HG03575 (cell line): ENCODE measurements around the gene ZNF646.

Experiments used
- ATAC-seq: cut with Tn5 transposase; IDR thresholded peaks from one replicate; pipeline ENCODE4 v1.9.1; 2021; ENCODE audit not compliant: unreplicated experiment, insufficient number of reproducible peaks, low FRiP score; ENCODE audit errors: extremely low read depth

ZNF646 gene

GRCh38 chr16:31105677-31106213 is 31.5 kb downstream of the ZNF646 start:
- ATAC-seq: no peak

GRCh38 chr16:31106509-31107464 is 32.6 kb downstream of the ZNF646 start:
- no peak for ATAC-seq

GRCh38 chr16:31107465-31107867 is 33.2 kb downstream of the ZNF646 start:
- ATAC-seq: no peak

- ATAC-seq: no peak
Observed at GRCh38 chr16:31108035-31108793, 34.0 kb downstream of the ZNF646 start, which contains the start of gene BCKDK. Gene BCKDK (plus strand): TSS chr16:31108386. CDS start chr16:31109224, 838 bp downstream.

- no peak for ATAC-seq
Observed at GRCh38 chr16:31108794-31109558, 34.8 kb downstream of the ZNF646 start.

- ATAC-seq: no peak
Observed at GRCh38 chr16:31109622-31110021, 35.4 kb downstream of the ZNF646 start.

GRCh38 chr16:31110106-31111034 is 36.1 kb downstream of the ZNF646 start:
- no peak for ATAC-seq

GRCh38 chr16:31111881-31112466 is 37.8 kb downstream of the ZNF646 start:
- no peak for ATAC-seq

- ATAC-seq: no peak
Observed at GRCh38 chr16:31112711-31113110, 38.5 kb downstream of the ZNF646 start.

GRCh38 chr16:31113121-31114120 is 39.2 kb downstream of the ZNF646 start:
- no peak for ATAC-seq

- ATAC-seq: no peak
Observed at GRCh38 chr16:31114468-31114867, 40.2 kb downstream of the ZNF646 start.

GRCh38 chr16:31117384-31118222 is 43.4 kb downstream of the ZNF646 start, which contains the start of gene KAT8:
Gene KAT8 (plus strand): TSS chr16:31117664. CDS start chr16:31117682, 18 bp downstream.
- ATAC-seq: peak; percentile 49

- no peak for ATAC-seq
Observed at GRCh38 chr16:31118223-31119155, 44.3 kb downstream of the ZNF646 start.

GRCh38 chr16:31120129-31120528 is 45.9 kb downstream of the ZNF646 start:
- ATAC-seq: no peak

GRCh38 chr16:31125844-31126243 is 51.6 kb downstream of the ZNF646 start:
- ATAC-seq: no peak
